GM12878 (cell line): Measurements from ENCODE around the gene SSH2.

Experiments
- EED ChIP-seq: sonication (generic); IDR thresholded peaks from 2 replicates; pipeline ENCODE4 v1.6.1; 2016; ENCODE audit warnings: antibody characterized with exemption, low read depth
- POLR2A ChIP-seq: IDR thresholded peaks from 2 replicates; pipeline ENCODE4 v1.6.1; 2011; ENCODE audit warnings: low read depth, mild to moderate bottlenecking, low read length
- POLR2AphosphoS5 ChIP-seq: IDR thresholded peaks from 2 replicates; pipeline ENCODE4 v1.6.1; 2011; ENCODE audit warnings: mild to moderate bottlenecking, low read length, inconsistent platforms
- RB1 ChIP-seq: fragments of 450-650 bp; formaldehyde crosslinking; IDR thresholded peaks from 2 replicates; pipeline ENCODE4 v1.6.1; 2017; ENCODE audit warnings: mild to moderate bottlenecking, borderline replicate concordance
- SREBF1 ChIP-seq: IDR thresholded peaks from 2 replicates; pipeline ENCODE4 v1.6.1; 2012; ENCODE audit warnings: mild to moderate bottlenecking, low read length
- ZBED1 ChIP-seq: IDR thresholded peaks from 2 replicates; pipeline ENCODE4 v1.6.1; 2016; ENCODE audit warnings: borderline replicate concordance
- ZNF274 ChIP-seq: IDR thresholded peaks from one replicate; pipeline ENCODE4 v1.8.0; 2011; ENCODE audit not compliant: insufficient read length, insufficient read depth

DNA sequence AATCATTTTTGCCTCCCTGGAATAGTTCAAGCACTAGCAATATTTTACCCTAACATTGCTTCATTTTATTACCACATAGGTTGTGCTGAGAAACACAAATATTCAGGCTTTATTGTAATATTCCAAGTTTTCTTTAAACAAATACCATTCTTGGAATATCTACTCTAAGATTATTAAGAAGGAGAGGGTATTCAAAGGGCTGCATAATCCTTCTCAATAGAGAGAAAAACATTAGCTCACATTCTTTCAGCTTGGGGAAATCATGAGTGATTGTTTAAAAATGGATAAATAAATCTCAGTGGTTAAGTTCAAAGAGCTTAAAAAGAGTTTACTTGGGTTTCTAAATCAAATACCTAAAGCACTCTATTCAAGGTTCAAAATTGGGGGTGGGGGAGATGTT lies 195.4 kb downstream of the SSH2 start:
- TF ChIP-seq RB1 (no peak), ZBED1 (no peak), EED (no peak), POLR2A (no peak), POLR2AphosphoS5 (no peak), ZNF274 (no peak), SREBF1 (no peak)
